ENCODE data around the gene IL20RA.
A peak's percentile ranks its signal among the peaks of the same experiment; 100 is the strongest.
"Not testable (repeated sequence)": the region's sequence is repeated elsewhere in the genome, so short reads cannot be mapped to it uniquely, and the experiment has no call there.

IL20RA gene

GRCh38 chr6:136967876-136968752 is 76.7 kb downstream of the IL20RA start:
- DNase-seq = no peak

GRCh38 chr6:136964398-136964797 is 80.4 kb downstream of the IL20RA start:
- no peak for DNase-seq

- no peak for DNase-seq
These were observed 81.5 kb downstream of the IL20RA start for GRCh38 chr6:136963259-136963658.

- DNase-seq = peak in 1 of 2 experiments; percentile 9
These were observed 82.1 kb downstream of the IL20RA start for GRCh38 chr6:136962661-136963060.

- no peak for DNase-seq
These were observed 82.9 kb downstream of the IL20RA start for GRCh38 chr6:136961848-136962247.

- DNase-seq = no peak
These were observed 84.0 kb downstream of the IL20RA start for GRCh38 chr6:136960781-136961180.

- DNase-seq = not testable (repeated sequence)
These were observed 84.8 kb downstream of the IL20RA start for GRCh38 chr6:136959935-136960334.

GRCh38 chr6:136959471-136959891 is 85.3 kb downstream of the IL20RA start:
- no peak for DNase-seq

GRCh38 chr6:136958168-136958567 is 86.6 kb downstream of the IL20RA start:
- DNase-seq = no peak

- DNase-seq = no peak
These were observed 87.9 kb downstream of the IL20RA start for GRCh38 chr6:136956590-136957544.

- no peak for DNase-seq
These were observed 89.6 kb downstream of the IL20RA start for GRCh38 chr6:136955123-136955522.

GRCh38 chr6:136952714-136953260 is 92.0 kb downstream of the IL20RA start:
- no peak for DNase-seq

- no peak for DNase-seq
These were observed 94.2 kb downstream of the IL20RA start for GRCh38 chr6:136950436-136951126.

Data from cerebellar nuclear complex (tissue), 1 donor.